MM.1S (cell line): ENCODE results near the gene AMBN.

ENCODE experiments used
- EZH2 ChIP-seq: fragments of 300-600 bp; sonication (generic); optimal IDR thresholded peaks from 2 replicates; pipeline ENCODE3; 2017; ENCODE audit warnings: low read depth, mild to moderate bottlenecking, antibody characterized with exemption, low read length, mixed read lengths
- EZH2phosphoT487 ChIP-seq: fragments of 300-600 bp; sonication (generic); IDR thresholded peaks from 2 replicates; pipeline ENCODE4 v1.6.1; 2018; ENCODE audit warnings: antibody characterized with exemption, low read length

GRCh38 chr4:70627620-70628019, 35.6 kb downstream of the AMBN start:
- TF ChIP-seq EZH2 (no peak), EZH2phosphoT487 (no peak)
